GM23338 (cell line): ENCODE data around the gene RGS16. TPM values are rescaled to one million over a fixed set of nuclear protein-coding genes. Genes with fewer than 3 reads are reported as not detected.

Source experiments
- ATAC-seq: fragments of 200-7000 bp; cut with Tn5 transposase; 3 replicates; pipeline ENCODE4 v1.9.1; 2020
- DNase-seq: peaks from one replicate; pipeline ENCODE4 v3.0.0-alpha.2; 2015; ENCODE audit warnings: low spot score
- H2AFZ ChIP-seq: fragments of 200-600 bp; sonication (generic); 2 replicates; pipeline ENCODE4 v1.8.0; 2016; ENCODE audit warnings: antibody characterized with exemption, mild to moderate bottlenecking, moderate library complexity
- H3F3A ChIP-seq: fragments of 200-600 bp; sonication (generic); replicated peaks from 2 replicates; pipeline ENCODE4 v1.8.0; 2017; ENCODE audit warnings: antibody characterized with exemption, mixed run types, low read depth
- H3K27ac ChIP-seq: fragments of 200-600 bp; sonication (generic); 2 replicates; pipeline ENCODE4 v1.6.1; 2016; ENCODE audit warnings: low read depth
- H3K27me3 ChIP-seq: fragments of 200-600 bp; sonication (generic); 2 replicates; pipeline ENCODE4 v1.8.0; 2016; ENCODE audit warnings: mild to moderate bottlenecking, mixed run types, moderate library complexity; ENCODE audit not compliant: insufficient read depth
- H3K36me3 ChIP-seq: fragments of 200-600 bp; sonication (generic); 2 replicates; pipeline ENCODE4 v1.8.0; 2016; ENCODE audit warnings: mild to moderate bottlenecking; ENCODE audit not compliant: insufficient read depth
- H3K4me1 ChIP-seq: fragments of 200-600 bp; sonication (generic); 2 replicates; pipeline ENCODE4 v1.8.0; 2016; ENCODE audit warnings: mild to moderate bottlenecking, moderate library complexity; ENCODE audit not compliant: insufficient read depth
- H3K4me2 ChIP-seq: fragments of 200-600 bp; sonication (generic); 2 replicates; pipeline ENCODE4 v1.7.1; 2017; ENCODE audit warnings: mixed run types
- H3K4me3 ChIP-seq: fragments of 200-600 bp; sonication (generic); 2 replicates; pipeline ENCODE4 v1.6.1; 2016; ENCODE audit warnings: mixed run types
- H3K79me2 ChIP-seq: fragments of 200-600 bp; sonication (generic); replicated peaks from 2 replicates; pipeline ENCODE4 v1.8.0; 2017; ENCODE audit warnings: mild to moderate bottlenecking; ENCODE audit not compliant: insufficient read depth
- H3K9me2 ChIP-seq: fragments of 200-600 bp; sonication (generic); 2 replicates; pipeline ENCODE4 v1.8.0; 2017; ENCODE audit not compliant: insufficient read depth
- H4K20me1 ChIP-seq: fragments of 200-600 bp; sonication (generic); replicated peaks from 2 replicates; pipeline ENCODE4 v1.8.0; 2017; ENCODE audit warnings: mild to moderate bottlenecking; ENCODE audit not compliant: insufficient read depth
- H3K27ac Mint-ChIP-seq: 2 replicates; pipeline ENCODE4 v1.8.0; 2020; ENCODE audit warnings: inconsistent platforms, mild to moderate bottlenecking, moderate library complexity, mixed read lengths
- H3K27me3 Mint-ChIP-seq: 3 replicates; pipeline ENCODE4 v1.8.0; 2022; ENCODE audit warnings: low read depth, mild to moderate bottlenecking, moderate library complexity, mixed read lengths, inconsistent platforms; ENCODE audit not compliant: insufficient read depth, poor library complexity
- H3K36me3 Mint-ChIP-seq: 3 replicates; pipeline ENCODE4 v1.8.0; 2021; ENCODE audit warnings: low read depth, mild to moderate bottlenecking, inconsistent platforms, moderate library complexity, mixed read lengths
- H3K4me1 Mint-ChIP-seq: 3 replicates; pipeline ENCODE4 v1.8.0; 2020; ENCODE audit warnings: mild to moderate bottlenecking, inconsistent platforms, mixed read lengths
- H3K4me3 Mint-ChIP-seq: 3 replicates; pipeline ENCODE4 v1.8.0; 2021; ENCODE audit warnings: moderate library complexity, mild to moderate bottlenecking, inconsistent platforms, mixed read lengths
- H3K9me3 Mint-ChIP-seq: 3 replicates; pipeline ENCODE4 v1.8.0; 2020; ENCODE audit warnings: moderate library complexity, mild to moderate bottlenecking, inconsistent platforms, mixed read lengths
- POLR2AphosphoS5 ChIP-seq: IDR thresholded peaks from 2 replicates; pipeline ENCODE4 v1.6.1; 2016; ENCODE audit warnings: antibody characterized with exemption, low read depth
- STAT1 ChIP-seq: IDR thresholded peaks from one replicate; pipeline ENCODE4 v1.6.1; 2016; ENCODE audit warnings: antibody characterized with exemption; ENCODE audit not compliant: unreplicated experiment
- polyA plus RNA-seq: library from polyadenylated mRNA; unstranded; fragments of >200 nt; fragmentation: Nextera tagmentation; extraction: Ambion mirVana; gene quantifications from 2 replicates; pipeline ENCODE4 v1.2.1, GENCODE V29; 2016
- total RNA-seq: library from RNA; depleted of rRNA; stranded (reverse); fragments of >200 nt; shearing (Covaris generic); gene quantifications from 2 replicates; pipeline ENCODE4 v1.2.3, GENCODE V29; 2014
- TF ChIP-seq, protein P1 (sequence below): IDR thresholded peaks from 2 replicates; pipeline ENCODE4 v1.6.1; 2016; ENCODE audit warnings: antibody characterized with exemption
- TF ChIP-seq, protein P2 (sequence below), 2 experiments: fragments of 200-600 bp in 1 of 2; sonication (generic) in 1 of 2; conservative IDR thresholded peaks; 2 replicates each; pipeline versions ENCODE4 v1.5.1 to v1.6.1; 2016 to 2017; ENCODE audit warnings: antibody characterized with exemption in 2 of 2, low read depth in 2 of 2, mild to moderate bottlenecking in 2 of 2, moderate library complexity in 1 of 2
- TF ChIP-seq, protein P3 (sequence below): fragments of 250-450 bp; sonication (Bioruptor Pico); IDR thresholded peaks from 2 replicates; pipeline ENCODE4 v1.5.0; 2020; ENCODE audit warnings: mild to moderate bottlenecking, moderate library complexity

Gene RGS16
- total and polyA plus RNA-seq, 2 experiments from 2014 or later = 15.4 to 31.6 TPM

DNA sequence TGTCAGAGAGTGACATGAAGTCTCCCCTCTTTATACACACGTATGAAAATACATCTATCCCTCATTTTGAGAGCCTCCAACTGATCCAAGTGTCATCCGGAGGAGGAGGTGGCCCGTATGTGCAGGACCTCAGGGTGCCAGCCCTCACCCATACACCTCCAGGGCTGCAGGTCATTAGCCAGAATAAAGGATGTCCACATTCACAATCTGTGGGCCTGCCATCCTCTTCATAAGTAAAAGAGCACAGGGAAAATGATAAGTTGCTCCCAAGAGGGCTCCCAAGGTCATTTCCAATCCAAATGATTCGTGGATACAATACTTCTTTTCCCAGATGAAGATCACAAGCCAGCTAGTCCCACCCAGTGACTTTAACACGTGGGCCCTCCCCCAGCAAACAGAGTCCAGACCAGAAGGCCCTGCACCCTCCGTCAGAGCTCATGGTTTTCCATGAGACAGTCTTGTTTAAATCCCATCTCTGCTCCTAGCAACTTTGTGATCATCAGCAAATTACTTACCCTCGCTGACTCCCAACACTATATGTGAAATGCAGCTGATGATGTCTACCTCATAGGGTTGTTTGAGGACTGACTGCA lies 43.7 kb downstream of the RGS16 start:
- Mint-ChIP-seq H3K4me1 (no peaks in the 10 kb centered on the region; the same call in 2 of the 3 replicates), H3K27me3 (no peaks in the 10 kb centered on the region), H3K36me3 (no peaks in the 10 kb centered on the region), H3K4me3 (no peak overlapping the region), H3K9me3 (no peaks in the 10 kb centered on the region), H3K27ac (no peak overlapping the region)
- H4K20me1 ChIP-seq = no peaks in the 10 kb centered on the region
- no peaks in the 10 kb centered on the region for H3K27me3 ChIP-seq
- no peak for ATAC-seq
- no peaks in the 10 kb centered on the region for H3F3A ChIP-seq
- no peaks in the 10 kb centered on the region for H3K4me1 ChIP-seq
- H3K4me3 ChIP-seq = no peak overlapping the region
- H3K4me2 ChIP-seq = no peak overlapping the region
- DNase-seq = no peak
- no peaks in the 10 kb centered on the region for H3K36me3 ChIP-seq
- no peak overlapping the region for H2AFZ ChIP-seq
- no peak overlapping the region for H3K27ac ChIP-seq
- H3K79me2 ChIP-seq = no peaks in the 10 kb centered on the region
- H3K9me2 ChIP-seq = no peaks in the 10 kb centered on the region
- TF ChIP-seq, protein P1, sequence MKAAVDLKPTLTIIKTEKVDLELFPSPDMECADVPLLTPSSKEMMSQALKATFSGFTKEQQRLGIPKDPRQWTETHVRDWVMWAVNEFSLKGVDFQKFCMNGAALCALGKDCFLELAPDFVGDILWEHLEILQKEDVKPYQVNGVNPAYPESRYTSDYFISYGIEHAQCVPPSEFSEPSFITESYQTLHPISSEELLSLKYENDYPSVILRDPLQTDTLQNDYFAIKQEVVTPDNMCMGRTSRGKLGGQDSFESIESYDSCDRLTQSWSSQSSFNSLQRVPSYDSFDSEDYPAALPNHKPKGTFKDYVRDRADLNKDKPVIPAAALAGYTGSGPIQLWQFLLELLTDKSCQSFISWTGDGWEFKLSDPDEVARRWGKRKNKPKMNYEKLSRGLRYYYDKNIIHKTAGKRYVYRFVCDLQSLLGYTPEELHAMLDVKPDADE = no peak
- TF ChIP-seq, protein P2, sequence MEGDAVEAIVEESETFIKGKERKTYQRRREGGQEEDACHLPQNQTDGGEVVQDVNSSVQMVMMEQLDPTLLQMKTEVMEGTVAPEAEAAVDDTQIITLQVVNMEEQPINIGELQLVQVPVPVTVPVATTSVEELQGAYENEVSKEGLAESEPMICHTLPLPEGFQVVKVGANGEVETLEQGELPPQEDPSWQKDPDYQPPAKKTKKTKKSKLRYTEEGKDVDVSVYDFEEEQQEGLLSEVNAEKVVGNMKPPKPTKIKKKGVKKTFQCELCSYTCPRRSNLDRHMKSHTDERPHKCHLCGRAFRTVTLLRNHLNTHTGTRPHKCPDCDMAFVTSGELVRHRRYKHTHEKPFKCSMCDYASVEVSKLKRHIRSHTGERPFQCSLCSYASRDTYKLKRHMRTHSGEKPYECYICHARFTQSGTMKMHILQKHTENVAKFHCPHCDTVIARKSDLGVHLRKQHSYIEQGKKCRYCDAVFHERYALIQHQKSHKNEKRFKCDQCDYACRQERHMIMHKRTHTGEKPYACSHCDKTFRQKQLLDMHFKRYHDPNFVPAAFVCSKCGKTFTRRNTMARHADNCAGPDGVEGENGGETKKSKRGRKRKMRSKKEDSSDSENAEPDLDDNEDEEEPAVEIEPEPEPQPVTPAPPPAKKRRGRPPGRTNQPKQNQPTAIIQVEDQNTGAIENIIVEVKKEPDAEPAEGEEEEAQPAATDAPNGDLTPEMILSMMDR (conservative IDR thresholded peaks at IDR 0.05; ENCODE audit: low read depth in 2 of 2) = no peak
- TF ChIP-seq STAT1 (no peak), POLR2AphosphoS5 (no peak)
- TF ChIP-seq, protein P3, sequence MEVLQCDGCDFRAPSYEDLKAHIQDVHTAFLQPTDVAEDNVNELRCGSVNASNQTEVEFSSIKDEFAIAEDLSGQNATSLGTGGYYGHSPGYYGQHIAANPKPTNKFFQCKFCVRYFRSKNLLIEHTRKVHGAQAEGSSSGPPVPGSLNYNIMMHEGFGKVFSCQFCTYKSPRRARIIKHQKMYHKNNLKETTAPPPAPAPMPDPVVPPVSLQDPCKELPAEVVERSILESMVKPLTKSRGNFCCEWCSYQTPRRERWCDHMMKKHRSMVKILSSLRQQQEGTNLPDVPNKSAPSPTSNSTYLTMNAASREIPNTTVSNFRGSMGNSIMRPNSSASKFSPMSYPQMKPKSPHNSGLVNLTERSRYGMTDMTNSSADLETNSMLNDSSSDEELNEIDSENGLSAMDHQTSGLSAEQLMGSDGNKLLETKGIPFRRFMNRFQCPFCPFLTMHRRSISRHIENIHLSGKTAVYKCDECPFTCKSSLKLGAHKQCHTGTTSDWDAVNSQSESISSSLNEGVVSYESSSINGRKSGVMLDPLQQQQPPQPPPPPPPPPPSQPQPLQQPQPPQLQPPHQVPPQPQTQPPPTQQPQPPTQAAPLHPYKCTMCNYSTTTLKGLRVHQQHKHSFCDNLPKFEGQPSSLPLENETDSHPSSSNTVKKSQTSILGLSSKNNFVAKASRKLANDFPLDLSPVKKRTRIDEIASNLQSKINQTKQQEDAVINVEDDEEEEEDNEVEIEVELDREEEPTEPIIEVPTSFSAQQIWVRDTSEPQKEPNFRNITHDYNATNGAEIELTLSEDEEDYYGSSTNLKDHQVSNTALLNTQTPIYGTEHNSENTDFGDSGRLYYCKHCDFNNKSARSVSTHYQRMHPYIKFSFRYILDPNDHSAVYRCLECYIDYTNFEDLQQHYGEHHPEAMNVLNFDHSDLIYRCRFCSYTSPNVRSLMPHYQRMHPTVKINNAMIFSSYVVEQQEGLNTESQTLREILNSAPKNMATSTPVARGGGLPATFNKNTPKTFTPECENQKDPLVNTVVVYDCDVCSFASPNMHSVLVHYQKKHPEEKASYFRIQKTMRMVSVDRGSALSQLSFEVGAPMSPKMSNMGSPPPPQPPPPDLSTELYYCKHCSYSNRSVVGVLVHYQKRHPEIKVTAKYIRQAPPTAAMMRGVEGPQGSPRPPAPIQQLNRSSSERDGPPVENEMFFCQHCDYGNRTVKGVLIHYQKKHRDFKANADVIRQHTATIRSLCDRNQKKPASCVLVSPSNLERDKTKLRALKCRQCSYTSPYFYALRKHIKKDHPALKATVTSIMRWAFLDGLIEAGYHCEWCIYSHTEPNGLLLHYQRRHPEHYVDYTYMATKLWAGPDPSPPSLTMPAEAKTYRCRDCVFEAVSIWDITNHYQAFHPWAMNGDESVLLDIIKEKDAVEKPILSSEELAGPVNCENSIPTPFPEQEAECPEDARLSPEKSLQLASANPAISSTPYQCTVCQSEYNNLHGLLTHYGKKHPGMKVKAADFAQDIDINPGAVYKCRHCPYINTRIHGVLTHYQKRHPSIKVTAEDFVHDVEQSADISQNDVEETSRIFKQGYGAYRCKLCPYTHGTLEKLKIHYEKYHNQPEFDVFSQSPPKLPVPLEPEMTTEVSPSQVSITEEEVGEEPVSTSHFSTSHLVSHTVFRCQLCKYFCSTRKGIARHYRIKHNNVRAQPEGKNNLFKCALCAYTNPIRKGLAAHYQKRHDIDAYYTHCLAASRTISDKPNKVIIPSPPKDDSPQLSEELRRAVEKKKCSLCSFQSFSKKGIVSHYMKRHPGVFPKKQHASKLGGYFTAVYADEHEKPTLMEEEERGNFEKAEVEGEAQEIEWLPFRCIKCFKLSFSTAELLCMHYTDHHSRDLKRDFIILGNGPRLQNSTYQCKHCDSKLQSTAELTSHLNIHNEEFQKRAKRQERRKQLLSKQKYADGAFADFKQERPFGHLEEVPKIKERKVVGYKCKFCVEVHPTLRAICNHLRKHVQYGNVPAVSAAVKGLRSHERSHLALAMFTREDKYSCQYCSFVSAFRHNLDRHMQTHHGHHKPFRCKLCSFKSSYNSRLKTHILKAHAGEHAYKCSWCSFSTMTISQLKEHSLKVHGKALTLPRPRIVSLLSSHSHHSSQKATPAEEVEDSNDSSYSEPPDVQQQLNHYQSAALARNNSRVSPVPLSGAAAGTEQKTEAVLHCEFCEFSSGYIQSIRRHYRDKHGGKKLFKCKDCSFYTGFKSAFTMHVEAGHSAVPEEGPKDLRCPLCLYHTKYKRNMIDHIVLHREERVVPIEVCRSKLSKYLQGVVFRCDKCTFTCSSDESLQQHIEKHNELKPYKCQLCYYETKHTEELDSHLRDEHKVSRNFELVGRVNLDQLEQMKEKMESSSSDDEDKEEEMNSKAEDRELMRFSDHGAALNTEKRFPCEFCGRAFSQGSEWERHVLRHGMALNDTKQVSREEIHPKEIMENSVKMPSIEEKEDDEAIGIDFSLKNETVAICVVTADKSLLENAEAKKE (CRISPR knock-in tag) = no peak
